GM12873 (cell line): ENCODE measurements around the gene TSC22D1.

ENCODE experiments used
- CTCF ChIP-seq: IDR thresholded peaks from 2 replicates; pipeline ENCODE4 v1.5.1; 2012; ENCODE audit warnings: low read depth, mild to moderate bottlenecking, moderate library complexity, low read length, control low read depth; ENCODE audit not compliant: insufficient read depth; ENCODE audit errors: missing control alignments

Gene TSC22D1

GRCh38 chr13:44498502-44498901 lies 77.6 kb downstream of the TSC22D1 start:
- no peak for TF ChIP-seq CTCF

DNA sequence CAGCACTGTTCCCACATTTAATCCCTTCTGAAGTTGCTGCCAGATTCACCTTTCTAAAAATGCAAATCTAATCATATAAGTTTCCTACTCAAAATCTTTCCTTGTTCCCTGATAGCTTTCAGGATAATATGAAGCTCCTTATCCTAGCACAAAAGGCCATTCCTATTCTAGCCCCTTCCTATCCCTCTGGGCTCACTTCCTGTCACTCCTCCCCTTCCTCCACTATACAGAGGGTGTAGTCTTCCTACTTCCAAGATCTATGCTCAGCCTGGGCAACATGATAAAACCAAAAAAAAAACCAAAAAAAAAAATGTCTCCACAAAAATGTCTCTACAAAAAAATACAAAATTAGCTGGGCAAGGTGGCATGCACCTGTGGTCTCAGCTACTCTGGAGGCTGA lies 78.3 kb downstream of the TSC22D1 start:
- TF ChIP-seq CTCF = no peak

DNA sequence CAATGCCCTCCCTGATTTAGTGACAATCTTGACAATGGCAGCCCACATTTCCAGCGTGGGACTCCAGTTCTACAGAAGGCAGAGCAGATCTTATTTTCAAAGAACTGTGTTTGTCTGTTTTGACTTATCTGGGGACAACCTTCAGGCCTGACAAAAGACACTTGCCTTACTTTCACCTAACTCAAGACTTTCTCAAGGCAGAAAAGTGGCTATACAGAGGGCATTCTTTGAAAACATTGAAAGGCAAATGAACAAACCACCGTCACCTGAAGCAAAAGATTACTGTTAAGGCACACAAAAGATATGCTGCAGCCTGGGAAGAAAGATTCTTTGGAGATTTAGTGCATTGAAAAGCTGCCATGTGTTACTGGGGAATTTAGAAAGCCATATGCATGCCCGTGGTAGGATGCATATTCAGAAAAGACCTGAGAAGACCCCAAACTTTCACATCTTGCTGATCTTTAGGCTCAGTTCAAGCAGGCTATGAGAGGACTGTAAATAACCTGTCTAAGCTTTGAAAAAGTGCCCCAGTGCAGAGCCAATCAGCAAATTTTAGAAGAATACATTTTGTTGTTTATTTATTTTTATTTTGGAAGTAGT lies 82.8 kb downstream of the TSC22D1 start:
- TF ChIP-seq CTCF = no peak

- no peak for TF ChIP-seq CTCF
Measured at GRCh38 chr13:44489751-44490150, 86.4 kb downstream of the TSC22D1 start.

DNA sequence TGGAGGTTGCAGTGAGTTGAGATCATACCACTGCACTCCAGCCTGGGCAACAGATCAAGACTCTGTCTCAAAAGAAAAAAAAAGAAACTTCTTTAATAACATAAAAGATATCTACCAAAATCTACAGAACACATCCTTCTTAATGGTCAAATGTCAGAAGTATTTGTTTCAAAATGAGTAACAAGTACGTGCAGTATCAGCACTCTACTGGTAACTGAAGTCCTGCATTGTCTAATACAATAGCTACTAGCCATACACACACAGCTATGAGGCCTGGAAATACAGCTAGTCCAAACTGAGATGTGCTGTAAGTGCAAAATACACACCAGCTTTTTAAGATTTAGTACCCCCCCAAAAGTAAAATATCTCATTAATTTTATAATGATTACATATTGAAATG lies 88.1 kb downstream of the TSC22D1 start:
- no peak for TF ChIP-seq CTCF

DNA sequence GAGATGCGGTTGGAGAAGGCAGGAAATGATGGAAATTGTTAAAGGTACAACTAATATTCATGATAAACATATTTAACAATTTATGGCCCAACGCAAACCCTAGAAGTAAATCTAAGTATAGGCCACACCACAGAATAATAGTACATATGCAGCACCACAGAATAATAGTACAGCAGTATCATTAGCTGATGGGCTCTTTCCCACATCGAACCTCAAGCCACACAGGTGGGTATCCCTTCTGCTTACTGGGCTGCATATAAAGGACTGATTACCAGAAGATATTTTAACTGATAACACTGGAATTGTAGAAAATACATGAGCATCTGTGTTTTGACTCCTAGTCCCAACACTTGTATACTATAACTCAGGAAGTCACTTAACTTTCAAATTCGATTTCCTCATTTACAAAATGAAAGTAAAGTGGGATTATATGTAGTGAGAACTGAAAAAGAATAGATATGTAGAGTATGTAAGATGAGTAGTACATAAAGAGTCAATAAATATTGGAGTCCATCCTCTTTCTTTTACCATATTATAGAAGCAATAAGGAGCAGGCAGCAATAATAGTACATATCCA lies 91.5 kb downstream of the TSC22D1 start:
- TF ChIP-seq CTCF = no peak

GRCh38 chr13:44474122-44474910 lies 101.8 kb downstream of the TSC22D1 start:
- no peak for TF ChIP-seq CTCF
